Measurements from ENCODE around the gene OR2B2. TPM values are rescaled to one million over a fixed set of nuclear protein-coding genes. Genes with fewer than 3 reads are reported as not detected.
A peak's percentile ranks its signal among the peaks of the same experiment; 100 is the strongest.

Gene OR2B2
- total and polyA plus RNA-seq, 9 donors: not detected

GRCh38 chr6:27899543-27899942 is 12.7 kb downstream of the OR2B2 start:
- Histone ChIP-seq H3K4me1 (ENCODE audit: insufficient read depth) (peaks cover 1% of the 10 kb centered on the region), H3K4me3 (no peak overlapping the region), H3K9me3 (no peaks in the 10 kb centered on the region), H3K27me3 (no peaks in the 10 kb centered on the region), H3K27ac (no peak overlapping the region), H3K36me3 (no peaks in the 10 kb centered on the region)
- TF ChIP-seq EP300 (IDR thresholded peaks at IDR 0.05) (no peak), CTCF (IDR thresholded peaks at IDR 0.05) (no peak)
- intact Hi-C loops (cut with DNase I): loop anchor here (5.0 to 10.0 kb wide), 6 partner anchors 132 to 745 kb away; no protein-coding TSS in a partner anchor
- DNase-seq: no peak

DNA sequence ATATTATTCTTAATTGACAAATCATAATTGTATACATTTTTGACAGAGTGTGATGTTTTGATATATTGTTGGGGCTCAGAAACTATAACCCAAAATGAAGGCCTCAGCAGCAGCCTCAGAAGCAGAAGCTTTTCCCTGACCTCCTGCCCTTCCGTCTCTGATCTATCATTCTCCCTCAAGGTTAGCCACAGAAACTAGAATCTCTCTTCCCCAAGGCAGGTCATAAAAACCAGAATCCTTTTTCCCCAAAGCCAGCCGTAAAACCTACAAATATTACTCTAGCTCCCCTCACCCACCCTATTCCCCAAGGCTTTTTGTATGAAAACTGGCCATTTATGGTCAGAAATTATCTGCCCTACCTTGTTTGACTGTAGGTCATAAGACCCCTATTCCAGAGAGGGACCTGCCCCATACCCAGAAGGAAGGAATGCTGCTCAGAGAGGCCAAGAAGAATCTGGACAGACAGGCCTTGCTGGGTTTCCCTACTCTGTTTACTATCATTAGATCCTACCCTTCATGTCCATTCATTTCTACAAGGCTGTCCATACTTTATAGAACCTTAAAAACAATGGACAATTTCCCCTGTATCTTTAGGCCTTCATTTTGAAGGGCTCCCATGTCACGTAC is 14.5 kb downstream of the OR2B2 start:
- Histone ChIP-seq H3K9me3 (no peaks in the 10 kb centered on the region), H3K27ac (no peak overlapping the region), H3K27me3 (no peaks in the 10 kb centered on the region), H3K4me1 (ENCODE audit: insufficient read depth) (peaks cover 10% of the 10 kb centered on the region), H3K36me3 (no peaks in the 10 kb centered on the region), H3K4me3 (no peak overlapping the region)
- WGBS, 3 donors: 92 to 94% (median 93%) methylated on average over 3 of the region's 3 CpGs
- TF ChIP-seq EP300 (IDR thresholded peaks at IDR 0.05) (no peak), POLR2A (IDR thresholded peaks at IDR 0.05) (no peak)
- no peak for DNase-seq
- intact Hi-C loops (cut with DNase I): loop anchor here (5.0 to 10.0 kb wide), 6 partner anchors 130 to 743 kb away; no protein-coding TSS in a partner anchor

DNA sequence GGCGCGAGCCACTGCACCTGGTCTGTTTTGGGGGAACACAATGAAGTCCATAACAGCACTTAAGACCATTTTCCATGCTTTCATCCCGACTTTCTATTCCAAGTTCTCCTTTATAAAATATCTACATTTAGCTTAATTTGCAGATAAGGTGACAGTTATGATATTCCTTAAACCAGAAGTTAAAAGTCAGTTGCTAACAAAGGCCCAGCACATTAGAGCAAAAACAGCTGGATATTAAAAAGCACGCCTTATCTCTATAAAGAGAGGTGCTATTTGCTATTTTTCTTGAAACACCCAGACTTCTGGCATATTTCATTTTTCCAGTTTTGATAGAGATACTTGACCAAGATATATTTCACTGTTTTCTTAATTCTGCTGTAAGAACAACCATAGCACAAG is 15.8 kb downstream of the OR2B2 start:
- no peaks in the 10 kb centered on the region for H3K9me3 ChIP-seq
- TF ChIP-seq EP300 (IDR thresholded peaks at IDR 0.05): no peak
- no peak for TF ChIP-seq POLR2A (IDR thresholded peaks at IDR 0.05)
- TF ChIP-seq CTCF (IDR thresholded peaks at IDR 0.05): no peak
- no peak overlapping the region for H3K4me3 ChIP-seq
- no peaks in the 10 kb centered on the region for H3K36me3 ChIP-seq
- peaks cover 12% of the 10 kb centered on the region for H3K4me1 ChIP-seq (ENCODE audit: insufficient read depth)
- H3K27ac ChIP-seq: no peak overlapping the region
- no peaks in the 10 kb centered on the region for H3K27me3 ChIP-seq
- intact Hi-C loops (cut with DNase I): loop anchor here (5.0 to 10.0 kb wide), 6 partner anchors 129 to 742 kb away; no protein-coding TSS in a partner anchor
- DNase-seq: no peak
- WGBS, 3 donors: 68 to 81% (median 77%) methylated on average over 4 of the region's 4 CpGs

- peak overlapping the region; percentile 69 to 82 for H3K27ac ChIP-seq
- peak; percentile 32 for TF ChIP-seq POLR2A (IDR thresholded peaks at IDR 0.05)
- peak; percentile 55 to 83 (median 69) for TF ChIP-seq CTCF (IDR thresholded peaks at IDR 0.05)
- TF ChIP-seq EP300 (IDR thresholded peaks at IDR 0.05): no peak
- 0% methylated on average over 28 of the region's 28 CpGs for WGBS, 3 donors
- H3K27me3 ChIP-seq: no peaks in the 10 kb centered on the region
- intact Hi-C loops (cut with DNase I): loop anchor here (2.0 to 10.0 kb wide), 7 partner anchors 122 to 740 kb away; no protein-coding TSS in a partner anchor
- H3K36me3 ChIP-seq: no peaks in the 10 kb centered on the region
- peak overlapping the region; percentile 59 for H3K4me3 ChIP-seq
- peaks cover 15% of the 10 kb centered on the region for H3K4me1 ChIP-seq (ENCODE audit: insufficient read depth)
- H3K9me3 ChIP-seq: no peaks in the 10 kb centered on the region
- DNase-seq: peak; percentile 51 to 66 (median 56)
Observed at GRCh38 chr6:27894839-27895762, 17.1 kb downstream of the OR2B2 start.
